HEK293 (cell line): ENCODE data around the gene P4HA2.

Source experiments
- CTCF ChIA-PET: fragments of 350-600 bp; formaldehyde crosslinking; extraction: SDS; loops from one replicate; lab custom pipeline; 2021; ENCODE audit warnings: antibody characterized with exemption; lab: Yijun Ruan, JAX
- POLR2A ChIA-PET: fragments of 300-600 bp; formaldehyde crosslinking; extraction: SDS; loops from one replicate; lab custom pipeline; 2020; ENCODE audit warnings: antibody characterized with exemption, inconsistent platforms; lab: Yijun Ruan, JAX
- H3K27ac ChIP-seq: fragments of 200-500 bp; sonication (Bioruptor generic); 2 replicates; pipeline ENCODE4 v1.5.1; 2014; ENCODE audit warnings: low read depth, low read length, control low read depth, inconsistent platforms; ENCODE audit errors: extremely low read depth
- H3K36me3 ChIP-seq, 2 experiments: fragments of 200-500 bp in 1 of 2; sonication (Bioruptor generic) in 1 of 2; 1 replicate in 1 of 2; 2 replicates in 1 of 2; pipeline ENCODE4 v1.5.1; 2014 to 2017; ENCODE audit warnings: inconsistent platforms in 2 of 2, low read length in 2 of 2; ENCODE audit not compliant: control insufficient read depth in 2 of 2, insufficient read depth in 1 of 2
- H3K4me1 ChIP-seq: fragments of 200-500 bp; sonication (Bioruptor generic); 2 replicates; pipeline ENCODE4 v1.5.1; 2014; ENCODE audit warnings: mild to moderate bottlenecking, low read length, inconsistent platforms; ENCODE audit not compliant: control insufficient read depth, insufficient read depth
- H3K4me3 ChIP-seq: 2 replicates; pipeline ENCODE4 v1.5.1; 2011; ENCODE audit warnings: low read depth, mild to moderate bottlenecking, control low read depth, low read length, moderate library complexity
- H3K9me3 ChIP-seq: fragments of 200-500 bp; sonication (Bioruptor generic); 2 replicates; pipeline ENCODE4 v1.5.1; 2014; ENCODE audit warnings: low read depth, low read length, inconsistent platforms; ENCODE audit not compliant: control insufficient read depth, insufficient read depth
- EGR2 ChIP-seq: fragments of 450-650 bp; formaldehyde crosslinking; IDR thresholded peaks from 2 replicates; pipeline ENCODE4 v1.5.1; 2016; ENCODE audit warnings: low read depth, missing biosample characterization, missing genetic modification characterization
- KLF17 ChIP-seq: fragments of 450-650 bp; formaldehyde crosslinking; IDR thresholded peaks from 2 replicates; pipeline ENCODE4 v1.5.1; 2016; ENCODE audit warnings: missing biosample characterization, missing genetic modification characterization
- SCRT2 ChIP-seq: fragments of 450-650 bp; formaldehyde crosslinking; IDR thresholded peaks from 2 replicates; pipeline ENCODE4 v1.5.1; 2016; ENCODE audit warnings: missing biosample characterization, missing genetic modification characterization
- SP3 ChIP-seq: fragments of 450-650 bp; formaldehyde crosslinking; IDR thresholded peaks from 2 replicates; pipeline ENCODE4 v1.5.1; 2016; ENCODE audit warnings: missing biosample characterization, missing genetic modification characterization
- ZBTB6 ChIP-seq: fragments of 450-650 bp; formaldehyde crosslinking; IDR thresholded peaks from 2 replicates; pipeline ENCODE4 v1.5.1; 2017; ENCODE audit warnings: missing biosample characterization, missing genetic modification characterization
- ZBTB8A ChIP-seq: fragments of 450-650 bp; formaldehyde crosslinking; IDR thresholded peaks from 2 replicates; pipeline ENCODE4 v1.5.1; 2016; ENCODE audit warnings: missing biosample characterization, missing genetic modification characterization
- ZFHX2 ChIP-seq: fragments of 450-650 bp; formaldehyde crosslinking; conservative IDR thresholded peaks from 2 replicates; pipeline ENCODE4 v1.5.1; 2016; ENCODE audit warnings: missing biosample characterization, missing genetic modification characterization
- ZIC2 ChIP-seq: fragments of 450-650 bp; formaldehyde crosslinking; IDR thresholded peaks from 2 replicates; pipeline ENCODE4 v1.5.1; 2016; ENCODE audit warnings: missing biosample characterization, missing genetic modification characterization
- ZNF335 ChIP-seq: fragments of 450-650 bp; formaldehyde crosslinking; conservative IDR thresholded peaks from 2 replicates; pipeline ENCODE4 v1.5.1; 2016; ENCODE audit warnings: missing biosample characterization, missing genetic modification characterization
- ZNF48 ChIP-seq: fragments of 450-650 bp; formaldehyde crosslinking; IDR thresholded peaks from 2 replicates; pipeline ENCODE4 v1.5.1; 2016; ENCODE audit warnings: missing biosample characterization, missing genetic modification characterization
- ZNF518A ChIP-seq: fragments of 450-650 bp; formaldehyde crosslinking; conservative IDR thresholded peaks from 2 replicates; pipeline ENCODE4 v1.5.1; 2016; ENCODE audit warnings: low read depth, missing biosample characterization, missing genetic modification characterization
- ZNF747 ChIP-seq: fragments of 450-650 bp; formaldehyde crosslinking; IDR thresholded peaks from 2 replicates; pipeline ENCODE4 v1.5.1; 2016; ENCODE audit warnings: missing biosample characterization, missing genetic modification characterization
- ZNF830 ChIP-seq: fragments of 450-650 bp; IDR thresholded peaks from 2 replicates; pipeline ENCODE4 v1.5.0; 2018; ENCODE audit warnings: missing biosample characterization, missing genetic modification characterization, low read depth, mild to moderate bottlenecking, moderate library complexity

P4HA2 gene

DNA sequence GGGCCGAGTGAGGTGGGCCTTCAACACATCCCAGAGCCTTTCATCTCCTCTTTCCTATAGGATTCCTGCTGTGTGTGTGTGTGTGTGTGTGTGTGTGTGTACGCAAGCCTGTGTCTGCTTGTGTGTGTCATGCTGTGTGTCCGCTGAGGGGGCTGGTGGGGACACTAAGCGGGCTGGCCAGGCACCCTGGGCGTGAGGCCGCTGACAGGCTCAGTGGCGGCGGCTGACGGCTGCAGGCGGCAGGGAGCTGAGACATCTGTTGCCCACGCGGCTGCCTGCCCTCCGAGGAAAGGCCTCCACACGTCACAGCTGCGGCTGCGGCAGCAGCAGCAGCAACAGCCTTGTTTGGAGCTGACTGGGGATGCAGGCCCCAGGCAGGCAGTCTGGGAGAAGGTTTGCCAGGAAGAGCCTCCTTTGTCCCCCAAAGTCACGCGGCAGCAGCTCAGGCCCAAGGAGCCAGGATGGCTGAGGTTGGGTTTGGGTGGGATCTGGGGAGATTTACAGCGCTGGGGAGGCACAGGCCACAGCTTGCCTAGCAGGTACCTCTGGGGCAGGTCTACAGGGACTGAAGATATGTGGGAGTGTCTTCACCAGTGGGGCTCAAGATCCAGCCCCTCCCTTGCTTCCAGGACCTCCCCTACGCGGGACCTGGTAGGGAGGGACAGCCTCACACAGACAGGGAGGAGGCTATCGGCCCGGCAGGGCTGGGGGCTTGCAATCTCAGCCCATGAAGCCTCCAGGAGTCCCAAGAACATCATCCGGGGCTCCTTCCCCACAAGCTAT is 31.6 kb upstream of the P4HA2 start:
- H3K9me3 ChIP-seq, result no peaks in the 10 kb centered on the region
- H3K4me3 ChIP-seq, result no peak overlapping the region
- no peaks in the 10 kb centered on the region for H3K36me3 ChIP-seq
- TF ChIP-seq EGR2 (tag by site-specific recombination), result peak; percentile 75
- TF ChIP-seq ZNF518A (tag by site-specific recombination), result no peak
- no peak for TF ChIP-seq SP3 (tag by site-specific recombination)
- TF ChIP-seq ZBTB6 (tag by site-specific recombination), result no peak
- peak; percentile 45; the same call in 1 of the 2 replicates for TF ChIP-seq SCRT2 (tag by site-specific recombination)
- TF ChIP-seq ZFHX2 (tag by site-specific recombination), result peak; percentile 75
- TF ChIP-seq ZIC2, result peak; percentile 89
- TF ChIP-seq ZBTB8A (tag by site-specific recombination), result peak; percentile 41; the same call in 1 of the 2 replicates
- ChIA-PET CTCF (interaction anchor here (1.9 kb wide), 1 partner anchor 13 kb away, joined by 7 read pairs; no protein-coding TSS in a partner anchor), POLR2A (interaction anchor here (1.5 kb wide), 1 partner anchor 110 kb away, joined by 4 read pairs; the partner anchor contains the start of gene SLC22A5)
- H3K4me1 ChIP-seq, result no peaks in the 10 kb centered on the region
- H3K27ac ChIP-seq, result no peak overlapping the region

- H3K4me1 ChIP-seq, result no peaks in the 10 kb centered on the region
- H3K9me3 ChIP-seq, result no peaks in the 10 kb centered on the region
- CTCF ChIA-PET, result interaction anchor here (1.3 kb wide), 1 partner anchor 21 kb away, joined by 5 read pairs; no protein-coding TSS in a partner anchor
- peak overlapping the region; percentile 56 for H3K4me3 ChIP-seq
- H3K36me3 ChIP-seq, result no peaks in the 10 kb centered on the region
- POLR2A ChIA-PET, result no interaction called here
- no peak overlapping the region for H3K27ac ChIP-seq
- TF ChIP-seq ZNF830 (tag by site-specific recombination), result no peak
- no peak for TF ChIP-seq ZNF48 (tag by site-specific recombination)
- TF ChIP-seq ZNF335, result no peak
- no peak for TF ChIP-seq KLF17 (tag by site-specific recombination)
- no peak for TF ChIP-seq ZNF747
Measured at GRCh38 chr5:132258102-132259068, 30.7 kb upstream of the P4HA2 start.
